NT2/D1 (cell line): ENCODE results near the gene SPAG9.

Experiments
- YY1 ChIP-seq: IDR thresholded peaks from 2 replicates; pipeline ENCODE4 v1.6.1; 2011; ENCODE audit not compliant: insufficient read length, insufficient read depth
- ZNF274 ChIP-seq: IDR thresholded peaks from 2 replicates; pipeline ENCODE4 v1.6.1; 2011; ENCODE audit warnings: mild to moderate bottlenecking, low read depth, low read length

- TF ChIP-seq ZNF274 (no peak), YY1 (no peak)
Observed at GRCh38 chr17:51036084-51036483, 84.6 kb downstream of the SPAG9 start.
